ENCODE results near the gene RYK. TPM values are rescaled to one million over a fixed set of nuclear protein-coding genes. Genes with fewer than 3 reads are reported as not detected.
A peak's percentile ranks its signal among the peaks of the same experiment; 100 is the strongest.

Gene RYK
- total RNA-seq, 1 donor from 2014 or later: 57.1 TPM

- peak overlapping the region; percentile 7 for H3K27ac Mint-ChIP-seq (ENCODE audit: unreplicated experiment)
- Histone ChIP-seq H3K4me3 (ENCODE audit: insufficient read depth, low read depth, low read length) (no peak overlapping the region), H3K79me2 (ENCODE audit: insufficient read depth, low read length) (no peaks in the 10 kb centered on the region), H2AFZ (ENCODE audit: low read depth, low read length) (no peak overlapping the region), H3K27me3 (ENCODE audit: insufficient read depth, low read length) (no peaks in the 10 kb centered on the region), H4K20me1 (ENCODE audit: insufficient read depth, low read length) (peaks cover 4% of the 10 kb centered on the region), H3K4me2 (ENCODE audit: low read length) (no peak overlapping the region), H3K9me3 (ENCODE audit: insufficient read depth, low read depth, low read length) (no peaks in the 10 kb centered on the region), H3K36me3 (ENCODE audit: insufficient read depth, low read length) (peaks cover 34% of the 10 kb centered on the region), H3K9ac (ENCODE audit: low read length) (no peak overlapping the region), H3K4me1 (ENCODE audit: insufficient read depth, low read length) (no peaks in the 10 kb centered on the region), H3K27ac (ENCODE audit: low read depth, low read length) (no peak overlapping the region)
- FAIRE-seq (no peak), DNase-seq (ENCODE audit: low read depth) (no peak)
- H3K27me3 Mint-ChIP-seq (ENCODE audit: low read depth, unreplicated experiment): no peaks in the 10 kb centered on the region
- no peaks in the 10 kb centered on the region for H3K9me3 Mint-ChIP-seq (ENCODE audit: unreplicated experiment)
- TF ChIP-seq EZH2 (IDR thresholded peaks at IDR 0.05; ENCODE audit: insufficient read depth, low read length): no peak
- TF ChIP-seq, protein P1, sequence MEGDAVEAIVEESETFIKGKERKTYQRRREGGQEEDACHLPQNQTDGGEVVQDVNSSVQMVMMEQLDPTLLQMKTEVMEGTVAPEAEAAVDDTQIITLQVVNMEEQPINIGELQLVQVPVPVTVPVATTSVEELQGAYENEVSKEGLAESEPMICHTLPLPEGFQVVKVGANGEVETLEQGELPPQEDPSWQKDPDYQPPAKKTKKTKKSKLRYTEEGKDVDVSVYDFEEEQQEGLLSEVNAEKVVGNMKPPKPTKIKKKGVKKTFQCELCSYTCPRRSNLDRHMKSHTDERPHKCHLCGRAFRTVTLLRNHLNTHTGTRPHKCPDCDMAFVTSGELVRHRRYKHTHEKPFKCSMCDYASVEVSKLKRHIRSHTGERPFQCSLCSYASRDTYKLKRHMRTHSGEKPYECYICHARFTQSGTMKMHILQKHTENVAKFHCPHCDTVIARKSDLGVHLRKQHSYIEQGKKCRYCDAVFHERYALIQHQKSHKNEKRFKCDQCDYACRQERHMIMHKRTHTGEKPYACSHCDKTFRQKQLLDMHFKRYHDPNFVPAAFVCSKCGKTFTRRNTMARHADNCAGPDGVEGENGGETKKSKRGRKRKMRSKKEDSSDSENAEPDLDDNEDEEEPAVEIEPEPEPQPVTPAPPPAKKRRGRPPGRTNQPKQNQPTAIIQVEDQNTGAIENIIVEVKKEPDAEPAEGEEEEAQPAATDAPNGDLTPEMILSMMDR (IDR thresholded peaks at IDR 0.05; ENCODE audit: insufficient read depth, low read depth, low read length): no peak
- H3K4me1 Mint-ChIP-seq (ENCODE audit: low read depth, unreplicated experiment): peaks cover 8% of the 10 kb centered on the region
- no peak overlapping the region for H3K4me3 Mint-ChIP-seq (ENCODE audit: unreplicated experiment)
- H3K36me3 Mint-ChIP-seq (ENCODE audit: low read depth, unreplicated experiment): peaks cover 11% of the 10 kb centered on the region
These were observed 88.6 kb downstream of the RYK start for GRCh38 chr3:134161898-134162615.

GRCh38 chr3:134155446-134155845, 95.2 kb downstream of the RYK start:
- no peak for FAIRE-seq
- Histone ChIP-seq H3K4me2 (ENCODE audit: low read length) (no peak overlapping the region), H4K20me1 (ENCODE audit: insufficient read depth, low read length) (no peaks in the 10 kb centered on the region)

More at GRCh38 chr3:134155446-134155845, 95.2 kb downstream of the RYK start:
- H3K9me3 Mint-ChIP-seq (ENCODE audit: unreplicated experiment): no peaks in the 10 kb centered on the region
- no peaks in the 10 kb centered on the region for H3K9me3 ChIP-seq (ENCODE audit: insufficient read depth, low read depth, low read length)
- H3K79me2 ChIP-seq (ENCODE audit: insufficient read depth, low read length): no peaks in the 10 kb centered on the region
- H3K4me3 ChIP-seq (ENCODE audit: insufficient read depth, low read depth, low read length): no peak overlapping the region
- no peak for TF ChIP-seq EZH2 (IDR thresholded peaks at IDR 0.05; ENCODE audit: insufficient read depth, low read length)
- TF ChIP-seq, protein P1 (IDR thresholded peaks at IDR 0.05; ENCODE audit: insufficient read depth, low read depth, low read length): no peak
- H3K27ac Mint-ChIP-seq (ENCODE audit: unreplicated experiment): no peak overlapping the region
- DNase-seq (ENCODE audit: low read depth): no peak
- no peaks in the 10 kb centered on the region for H3K4me1 ChIP-seq (ENCODE audit: insufficient read depth, low read length)
- H3K27ac ChIP-seq (ENCODE audit: low read depth, low read length): no peak overlapping the region
- H3K27me3 ChIP-seq (ENCODE audit: insufficient read depth, low read length): no peaks in the 10 kb centered on the region
- H3K4me1 Mint-ChIP-seq (ENCODE audit: low read depth, unreplicated experiment): no peaks in the 10 kb centered on the region
- no peak overlapping the region for H3K9ac ChIP-seq (ENCODE audit: low read length)
- no peak overlapping the region for H3K4me3 Mint-ChIP-seq (ENCODE audit: unreplicated experiment)
- peaks cover 46% of the 10 kb centered on the region for H3K36me3 ChIP-seq (ENCODE audit: insufficient read depth, low read length)
- H3K36me3 Mint-ChIP-seq (ENCODE audit: low read depth, unreplicated experiment): peaks cover 25% of the 10 kb centered on the region
- H3K27me3 Mint-ChIP-seq (ENCODE audit: low read depth, unreplicated experiment): no peaks in the 10 kb centered on the region
- no peak overlapping the region for H2AFZ ChIP-seq (ENCODE audit: low read depth, low read length)
